Naive thymus-derived CD8-positive, alpha-beta T cell (primary cell): Measurements from ENCODE around the gene RAB7A. TPM values are rescaled to one million over a fixed set of nuclear protein-coding genes. Genes with fewer than 3 reads are reported as not detected.
"Not testable (repeated sequence)": the region's sequence is repeated elsewhere in the genome, so short reads cannot be mapped to it uniquely, and the experiment has no call there.

Experiments
- ATAC-seq, 2 donors: fragments of 150-1000 bp; cut with Tn5 transposase in 1 of 2; sonication (Bioruptor Pico), chemical (Tn5 transposase) in 1 of 2; 1 replicate in 1 of 2; 2 replicates in 1 of 2; pipeline ENCODE4 v1.10.0; 2021; ENCODE audit warnings: mild to moderate bottlenecking in 2 of 2, moderate library complexity in 2 of 2
- POLR2A ChIA-PET: fragments of 350-600 bp; sonication (Branson Sonifier 250); formaldehyde crosslinking; loops from one replicate; lab custom pipeline; 2021; ENCODE audit warnings: antibody characterized with exemption; lab: Charles Lee
- DNase-seq, 10 donors: peaks; one replicate each; pipeline versions ENCODE4 v3.0.0 to v3.0.0-alpha.2; 2020 to 2022
- H3K27ac Mint-ChIP-seq, 10 donors: one replicate each; pipeline ENCODE4 v1.8.0; 2020 to 2022; ENCODE audit warnings: mild to moderate bottlenecking in 10 of 10, mixed read lengths in 10 of 10, moderate library complexity in 4 of 10, inconsistent platforms in 1 of 10
- H3K27me3 Mint-ChIP-seq, 5 donors: one replicate each; pipeline ENCODE4 v1.8.0; 2021 to 2022; ENCODE audit warnings: mixed read lengths in 5 of 5
- H3K36me3 Mint-ChIP-seq, 3 donors: one replicate each; pipeline ENCODE4 v1.8.0; 2020 to 2022; ENCODE audit warnings: mixed read lengths in 3 of 3, mild to moderate bottlenecking in 2 of 3, inconsistent platforms in 1 of 3
- H3K4me1 Mint-ChIP-seq, 4 donors: one replicate each; pipeline ENCODE4 v1.8.0; 2021 to 2022; ENCODE audit warnings: mixed read lengths in 4 of 4
- H3K4me3 Mint-ChIP-seq, 10 donors: one replicate each; pipeline ENCODE4 v1.8.0; 2020 to 2022; ENCODE audit warnings: mild to moderate bottlenecking in 10 of 10, mixed read lengths in 10 of 10, moderate library complexity in 6 of 10, inconsistent platforms in 1 of 10
- H3K9me3 Mint-ChIP-seq, 9 donors: one replicate each; pipeline ENCODE4 v1.8.0; 2020 to 2022; ENCODE audit warnings: mixed read lengths in 9 of 9, mild to moderate bottlenecking in 3 of 9, inconsistent platforms in 1 of 9, moderate library complexity in 1 of 9
- polyA plus RNA-seq, 3 donors: library from polyadenylated mRNA; unstranded; fragments of 300-500 nt; fragmentation: Illumina TruSeq; gene quantifications; one replicate each; pipeline ENCODE4 v1.2.3, GENCODE V29; 2021
- total RNA-seq, 8 experiments: library from RNA in 2 of 8; stranded (reverse) in 2 of 8; gene quantifications; one replicate each; pipeline ENCODE4 v1.2.3 and lab custom pipeline; 2021 to 2026

RAB7A gene
- total and polyA plus RNA-seq, 5 experiments from 2014 or later, result 140 to 200 (median 177) TPM

GRCh38 chr3:128714887-128715491 is 11.0 kb upstream of the RAB7A start:
- Mint-ChIP-seq H3K9me3 (no peaks in the 10 kb centered on the region), H3K36me3 (no peaks in the 10 kb centered on the region), H3K27me3 (no peaks in the 10 kb centered on the region), H3K4me3 (peak overlapping the region in 9 of 10 donors; percentile 25 to 80 (median 64)), H3K27ac (peak overlapping the region; percentile 17 to 93 (median 88)), H3K4me1 (peaks cover 8 to 16% (median 9%) of the 10 kb centered on the region in 4 donors)
- ATAC-seq (peak; percentile 87 to 94), DNase-seq (peak in 7 of 10 donors; percentile 10 to 51 (median 25))
- POLR2A ChIA-PET, result interaction anchor here (0.5 to 1.7 kb wide), 5 partner anchors 10 to 67 kb away, joined by 3 to 7 read pairs (median 3); no protein-coding TSS in a partner anchor

GRCh38 chr3:128718892-128719291 is 7.1 kb upstream of the RAB7A start:
- not testable (repeated sequence) for ATAC-seq, H3K9me3 Mint-ChIP-seq, DNase-seq, H3K4me3 Mint-ChIP-seq, H3K27me3 Mint-ChIP-seq, H3K36me3 Mint-ChIP-seq
- H3K27ac Mint-ChIP-seq, result peak overlapping the region in 1 of 10 donors; percentile 24
- POLR2A ChIA-PET, result interaction anchor here (1.1 kb wide), 1 partner anchor 70 kb away, joined by 4 read pairs; no protein-coding TSS in a partner anchor
- H3K4me1 Mint-ChIP-seq, result peaks cover 8 to 16% (median 9%) of the 10 kb centered on the region in 4 donors

GRCh38 chr3:128720891-128721290 is 5.1 kb upstream of the RAB7A start:
- Mint-ChIP-seq H3K27ac (peak overlapping the region in 1 of 10 donors; percentile 20), H3K4me1 (peaks cover 7 to 22% (median 14%) of the 10 kb centered on the region in 4 donors), H3K9me3 (no peaks in the 10 kb centered on the region), H3K27me3 (peaks cover 0 to 6% (median 0%) of the 10 kb centered on the region in 5 donors), H3K36me3 (no peaks in the 10 kb centered on the region), H3K4me3 (no peak overlapping the region)
- POLR2A ChIA-PET, result no interaction called here
- ATAC-seq (no peak), DNase-seq (no peak)

- peaks cover 0 to 6% (median 0%) of the 10 kb centered on the region in 5 donors for H3K27me3 Mint-ChIP-seq
- POLR2A ChIA-PET, result interaction anchor here (0.5 kb wide), 1 partner anchor 44 kb away, joined by 3 read pairs; no protein-coding TSS in a partner anchor
- no peaks in the 10 kb centered on the region for H3K9me3 Mint-ChIP-seq
- ATAC-seq, result no peak
- no peak for DNase-seq
- no peaks in the 10 kb centered on the region for H3K36me3 Mint-ChIP-seq
- peak overlapping the region in 1 of 10 donors; percentile 92 for H3K27ac Mint-ChIP-seq
- H3K4me1 Mint-ChIP-seq, result peaks cover 10 to 35% (median 33%) of the 10 kb centered on the region in 4 donors
- no peak overlapping the region for H3K4me3 Mint-ChIP-seq
Measured at GRCh38 chr3:128723477-128723876, 2.5 kb upstream of the RAB7A start.

GRCh38 chr3:128725547-128726022 is 398 bp upstream of the RAB7A start:
- POLR2A ChIA-PET, result interaction anchor here (0.8 to 4.4 kb wide), 9 partner anchors 10 to 591 kb away, joined by 3 to 32 read pairs (median 5); a partner anchor contains a TSS
- Mint-ChIP-seq H3K4me1 (peaks cover 18 to 54% (median 53%) of the 10 kb centered on the region in 4 donors), H3K9me3 (no peaks in the 10 kb centered on the region), H3K36me3 (peaks cover 0 to 11% (median 0%) of the 10 kb centered on the region in 3 donors), H3K27me3 (peaks cover 0 to 6% (median 0%) of the 10 kb centered on the region in 5 donors), H3K27ac (peak overlapping the region; percentile 92 to 98 (median 98)), H3K4me3 (peak overlapping the region; percentile 88 to 98 (median 96))
- no peak for DNase-seq
- ATAC-seq, result peak; percentile 0 to 7

GRCh38 chr3:128727059-128727458 is 1.1 kb downstream of the RAB7A start:
- Mint-ChIP-seq H3K4me1 (peaks cover 24 to 68% (median 65%) of the 10 kb centered on the region in 4 donors), H3K27ac (peak overlapping the region; percentile 76 to 98 (median 94)), H3K9me3 (no peaks in the 10 kb centered on the region), H3K36me3 (peaks cover 0 to 11% (median 0%) of the 10 kb centered on the region in 3 donors), H3K27me3 (peaks cover 0 to 1% (median 0%) of the 10 kb centered on the region in 5 donors), H3K4me3 (peak overlapping the region; percentile 85 to 98 (median 92))
- POLR2A ChIA-PET, result interaction anchor here (0.6 to 4.4 kb wide), 6 partner anchors 12 to 119 kb away, joined by 3 to 32 read pairs (median 4); no protein-coding TSS in a partner anchor
- DNase-seq (no peak), ATAC-seq (no peak)

GRCh38 chr3:128727485-128727884 is 1.5 kb downstream of the RAB7A start:
- Mint-ChIP-seq H3K27me3 (no peaks in the 10 kb centered on the region), H3K36me3 (peaks cover 0 to 14% (median 0%) of the 10 kb centered on the region in 3 donors), H3K4me3 (peak overlapping the region; percentile 85 to 98 (median 92)), H3K9me3 (no peaks in the 10 kb centered on the region), H3K27ac (peak overlapping the region; percentile 49 to 96 (median 93)), H3K4me1 (peaks cover 26 to 73% (median 69%) of the 10 kb centered on the region in 4 donors)
- ATAC-seq, result no peak
- DNase-seq, result no peak
- POLR2A ChIA-PET, result interaction anchor here (1.1 to 4.4 kb wide), 4 partner anchors 12 to 110 kb away, joined by 3 to 32 read pairs (median 4); no protein-coding TSS in a partner anchor

- Mint-ChIP-seq H3K9me3 (no peaks in the 10 kb centered on the region), H3K4me3 (peak overlapping the region; percentile 85 to 98 (median 92)), H3K27me3 (no peaks in the 10 kb centered on the region), H3K4me1 (peaks cover 29 to 78% (median 74%) of the 10 kb centered on the region in 4 donors), H3K27ac (peak overlapping the region in 9 of 10 donors; percentile 73 to 96 (median 94)), H3K36me3 (peaks cover 0 to 17% (median 0%) of the 10 kb centered on the region in 3 donors)
- POLR2A ChIA-PET, result interaction anchor here (1.2 to 4.4 kb wide), 3 partner anchors 13 to 110 kb away, joined by 3 to 32 read pairs (median 4); no protein-coding TSS in a partner anchor
- ATAC-seq (no peak), DNase-seq (no peak)
Measured at GRCh38 chr3:128727996-128728395, 2.0 kb downstream of the RAB7A start.

- peak overlapping the region; percentile 16 to 97 (median 86) for H3K4me3 Mint-ChIP-seq
Measured at GRCh38 chr3:128728521-128728920, 2.5 kb downstream of the RAB7A start.

GRCh38 chr3:128730471-128730870 is 4.5 kb downstream of the RAB7A start:
- no peaks in the 10 kb centered on the region for H3K27me3 Mint-ChIP-seq
- peak overlapping the region in 7 of 10 donors; percentile 14 to 52 (median 37) for H3K27ac Mint-ChIP-seq
- no peaks in the 10 kb centered on the region for H3K9me3 Mint-ChIP-seq
- no peak for ATAC-seq
- DNase-seq, result no peak
- peaks cover 0 to 21% (median 0%) of the 10 kb centered on the region in 3 donors for H3K36me3 Mint-ChIP-seq
- peaks cover 41 to 94% (median 88%) of the 10 kb centered on the region in 4 donors for H3K4me1 Mint-ChIP-seq
- peak overlapping the region in 9 of 10 donors; percentile 32 to 95 (median 68) for H3K4me3 Mint-ChIP-seq
- POLR2A ChIA-PET, result interaction anchor here (1.3 kb wide), 1 partner anchor 58 kb away, joined by 6 read pairs; no protein-coding TSS in a partner anchor

More at GRCh38 chr3:128728521-128728920, 2.5 kb downstream of the RAB7A start:
- Mint-ChIP-seq H3K27ac (peak overlapping the region in 3 of 10 donors; percentile 40 to 94 (median 70)), H3K4me1 (peaks cover 31 to 83% (median 80%) of the 10 kb centered on the region in 4 donors), H3K36me3 (peaks cover 0 to 17% (median 0%) of the 10 kb centered on the region in 3 donors)
- DNase-seq, ATAC-seq, H3K9me3 Mint-ChIP-seq, H3K27me3 Mint-ChIP-seq: not testable (repeated sequence)
- POLR2A ChIA-PET, result interaction anchor here (4.4 kb wide), 1 partner anchor 59 kb away, joined by 32 read pairs; no protein-coding TSS in a partner anchor

GRCh38 chr3:128734523-128735189 is 8.7 kb downstream of the RAB7A start:
- peaks cover 38 to 86% (median 74%) of the 10 kb centered on the region in 4 donors for H3K4me1 Mint-ChIP-seq
- H3K4me3 Mint-ChIP-seq, result peak overlapping the region in 8 of 10 donors; percentile 0 to 48 (median 20)
- H3K27ac Mint-ChIP-seq, result peak overlapping the region in 9 of 10 donors; percentile 5 to 86 (median 63)
- H3K9me3 Mint-ChIP-seq, result no peaks in the 10 kb centered on the region
- ATAC-seq (no peak), DNase-seq (no peak)
- peaks cover 0 to 46% (median 6%) of the 10 kb centered on the region in 3 donors for H3K36me3 Mint-ChIP-seq
- H3K27me3 Mint-ChIP-seq, result no peaks in the 10 kb centered on the region
- POLR2A ChIA-PET, result no interaction called here

GRCh38 chr3:128735287-128735686 is 9.3 kb downstream of the RAB7A start:
- DNase-seq (no peak), ATAC-seq (no peak)
- H3K4me3 Mint-ChIP-seq, result peak overlapping the region in 7 of 10 donors; percentile 1 to 28 (median 8)
- H3K4me1 Mint-ChIP-seq, result peaks cover 35 to 80% (median 71%) of the 10 kb centered on the region in 4 donors
- H3K27me3 Mint-ChIP-seq, result no peaks in the 10 kb centered on the region
- POLR2A ChIA-PET, result no interaction called here
- peak overlapping the region in 9 of 10 donors; percentile 5 to 86 (median 75) for H3K27ac Mint-ChIP-seq
- peaks cover 0 to 43% (median 6%) of the 10 kb centered on the region in 3 donors for H3K36me3 Mint-ChIP-seq
- no peaks in the 10 kb centered on the region for H3K9me3 Mint-ChIP-seq
